ENCODE data around the gene SLC7A5.

SLC7A5 gene

DNA sequence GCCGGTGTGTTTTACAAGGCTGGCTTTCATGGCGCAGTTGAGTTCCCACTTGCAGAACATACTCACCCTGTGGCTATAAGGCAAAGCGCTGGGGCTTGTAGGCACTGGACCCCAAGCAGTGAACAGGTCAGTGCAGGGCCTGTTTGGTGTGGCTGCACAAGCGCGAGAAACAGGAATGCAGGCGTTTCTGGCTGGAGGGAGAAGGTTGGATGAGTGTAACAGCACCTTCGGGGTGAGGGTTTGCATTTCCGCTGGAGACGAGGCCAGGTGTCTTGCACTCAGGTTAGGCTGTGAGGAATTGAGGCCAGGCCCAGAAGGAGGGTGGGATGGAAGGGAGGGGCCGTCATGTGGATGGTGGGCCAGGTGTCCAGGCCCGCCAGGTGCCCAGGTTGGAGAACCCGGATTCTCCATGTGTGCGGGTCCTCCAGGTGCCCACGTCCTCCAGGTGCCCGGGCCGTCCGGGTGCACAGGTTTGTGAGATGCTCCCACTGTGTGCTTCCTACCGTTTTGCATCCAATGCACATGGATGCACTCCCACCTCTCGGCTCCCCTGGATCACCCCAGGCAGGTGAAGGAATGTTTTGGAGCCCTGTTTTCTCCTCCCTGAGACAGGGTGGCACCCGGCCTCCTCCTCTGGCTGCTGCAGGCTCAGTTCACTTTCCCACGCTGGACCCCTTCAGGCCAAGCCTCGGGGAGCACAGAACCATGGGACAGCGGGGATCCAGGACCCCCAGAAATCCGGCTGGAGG lies 46.0 kb downstream of the SLC7A5 start:
- in situ Hi-C loops (cut with MboI; ENCODE audit: low pct_unique_long_range_greater_than_20kb, low sequenced_read_pairs, unreplicated experiment): no loop called here
- TF ChIP-seq, protein P1, sequence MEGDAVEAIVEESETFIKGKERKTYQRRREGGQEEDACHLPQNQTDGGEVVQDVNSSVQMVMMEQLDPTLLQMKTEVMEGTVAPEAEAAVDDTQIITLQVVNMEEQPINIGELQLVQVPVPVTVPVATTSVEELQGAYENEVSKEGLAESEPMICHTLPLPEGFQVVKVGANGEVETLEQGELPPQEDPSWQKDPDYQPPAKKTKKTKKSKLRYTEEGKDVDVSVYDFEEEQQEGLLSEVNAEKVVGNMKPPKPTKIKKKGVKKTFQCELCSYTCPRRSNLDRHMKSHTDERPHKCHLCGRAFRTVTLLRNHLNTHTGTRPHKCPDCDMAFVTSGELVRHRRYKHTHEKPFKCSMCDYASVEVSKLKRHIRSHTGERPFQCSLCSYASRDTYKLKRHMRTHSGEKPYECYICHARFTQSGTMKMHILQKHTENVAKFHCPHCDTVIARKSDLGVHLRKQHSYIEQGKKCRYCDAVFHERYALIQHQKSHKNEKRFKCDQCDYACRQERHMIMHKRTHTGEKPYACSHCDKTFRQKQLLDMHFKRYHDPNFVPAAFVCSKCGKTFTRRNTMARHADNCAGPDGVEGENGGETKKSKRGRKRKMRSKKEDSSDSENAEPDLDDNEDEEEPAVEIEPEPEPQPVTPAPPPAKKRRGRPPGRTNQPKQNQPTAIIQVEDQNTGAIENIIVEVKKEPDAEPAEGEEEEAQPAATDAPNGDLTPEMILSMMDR (IDR thresholded peaks at IDR 0.05; ENCODE audit: extremely low read depth, insufficient read depth, missing control alignments): no peak
- DNase-seq (ENCODE audit: low spot score): no peak

DNA sequence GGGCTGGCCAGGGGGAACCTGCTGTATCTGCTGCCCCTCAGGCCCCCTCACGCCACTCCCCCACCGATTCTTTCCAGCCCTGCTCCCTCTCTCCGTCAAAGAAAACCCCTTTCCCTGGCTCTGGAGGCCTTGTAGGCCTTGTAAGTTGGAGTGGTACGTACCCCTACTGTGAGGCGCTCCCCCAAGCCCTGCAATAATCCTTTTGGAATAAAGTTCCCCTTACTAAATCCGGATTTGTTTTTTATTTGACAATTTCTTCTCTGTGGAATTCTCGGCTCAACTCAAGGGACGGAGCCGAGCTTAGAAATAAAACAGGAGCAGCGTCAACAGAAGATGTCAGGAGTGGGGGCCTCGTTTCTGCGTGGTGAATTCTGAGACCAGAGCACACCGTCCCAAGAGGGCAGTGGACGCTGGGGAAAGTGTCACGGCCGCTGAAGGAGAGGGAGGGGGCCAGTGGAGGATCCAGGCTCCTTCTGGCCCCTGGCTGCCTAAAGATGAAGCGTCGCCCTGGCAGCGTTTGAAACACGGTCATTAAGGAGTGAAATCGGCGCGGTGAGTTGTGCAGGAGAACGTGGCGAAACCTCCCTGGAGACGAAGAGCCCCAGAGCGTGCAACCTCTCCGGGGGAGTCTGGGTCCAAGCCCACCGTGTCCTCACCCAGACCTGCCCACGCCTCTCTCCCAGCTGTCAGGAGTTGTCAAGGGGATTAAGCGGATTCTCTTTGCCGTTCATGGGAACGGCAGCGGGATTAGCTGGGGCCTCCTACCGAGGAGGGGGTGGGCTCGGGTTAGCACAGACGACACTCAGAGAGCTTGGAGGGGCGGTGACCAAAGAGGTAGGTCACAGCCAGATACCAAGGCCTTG lies 47.0 kb downstream of the SLC7A5 start:
- in situ Hi-C loops (cut with MboI; ENCODE audit: low pct_unique_long_range_greater_than_20kb, low sequenced_read_pairs, unreplicated experiment): no loop called here
- TF ChIP-seq, protein P1 (IDR thresholded peaks at IDR 0.05; ENCODE audit: extremely low read depth, insufficient read depth, missing control alignments): no peak
- no peak for DNase-seq (ENCODE audit: low spot score)

DNA sequence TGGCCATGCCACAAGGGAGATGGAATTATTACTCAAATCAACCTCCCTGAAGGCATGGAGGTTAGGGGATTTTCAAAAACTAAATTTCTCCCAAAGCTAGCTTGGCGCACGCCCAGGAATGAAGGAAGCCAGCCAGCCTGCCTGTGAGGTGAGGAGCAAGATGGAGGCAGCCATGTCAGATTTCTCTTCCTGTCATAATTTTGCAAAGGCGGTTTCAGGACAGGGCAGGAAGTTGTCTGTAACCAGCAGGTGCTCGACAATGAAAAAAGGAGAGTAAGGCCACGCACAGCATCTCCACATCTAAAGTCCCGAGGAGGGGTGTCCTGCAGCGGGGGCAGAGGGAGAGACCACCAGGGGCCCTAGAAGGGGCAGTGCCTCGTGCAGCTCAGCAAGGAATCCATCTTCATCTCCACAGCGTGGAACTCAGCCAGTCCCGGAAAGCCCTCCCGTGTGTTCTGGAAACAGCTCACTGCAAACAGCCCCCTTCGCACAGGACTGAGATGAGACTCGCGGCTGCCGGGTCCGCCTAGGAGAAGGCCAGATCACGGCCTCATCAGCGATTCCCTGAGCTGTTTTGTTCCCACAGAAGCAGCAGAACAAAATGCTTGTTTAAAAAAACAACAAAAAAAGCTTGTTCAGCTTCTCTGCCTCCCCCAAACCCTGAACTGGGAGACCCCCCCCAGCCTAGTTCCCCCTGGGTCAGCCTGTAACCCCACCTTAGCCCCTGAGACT lies 47.8 kb downstream of the SLC7A5 start:
- TF ChIP-seq, protein P1 (IDR thresholded peaks at IDR 0.05; ENCODE audit: extremely low read depth, insufficient read depth, missing control alignments): no peak
- in situ Hi-C loops (cut with MboI; ENCODE audit: low pct_unique_long_range_greater_than_20kb, low sequenced_read_pairs, unreplicated experiment): no loop called here
- no peak for DNase-seq (ENCODE audit: low spot score)

DNA sequence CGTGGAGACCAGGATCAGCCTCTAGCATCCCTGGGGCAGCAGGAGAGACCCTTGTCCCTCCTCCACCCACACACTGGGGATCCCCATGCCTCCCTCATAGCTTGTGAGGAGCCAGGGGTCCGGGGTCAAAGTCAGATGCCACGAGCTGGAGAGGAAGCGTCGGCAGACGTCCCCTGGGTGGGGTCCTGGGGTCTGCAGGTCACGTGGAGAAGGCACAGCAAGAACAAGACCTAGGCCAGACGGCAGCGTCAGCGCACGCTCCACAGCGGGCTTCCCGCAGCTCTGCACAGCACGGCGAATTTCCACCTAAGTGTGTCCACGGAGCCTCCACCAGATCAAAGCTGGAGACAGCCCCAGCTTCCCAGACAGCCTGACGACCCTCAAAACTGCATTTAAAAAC lies 49.3 kb downstream of the SLC7A5 start:
- no peak for DNase-seq (ENCODE audit: low spot score)
- in situ Hi-C loops (cut with MboI; ENCODE audit: low pct_unique_long_range_greater_than_20kb, low sequenced_read_pairs, unreplicated experiment): no loop called here

DNA sequence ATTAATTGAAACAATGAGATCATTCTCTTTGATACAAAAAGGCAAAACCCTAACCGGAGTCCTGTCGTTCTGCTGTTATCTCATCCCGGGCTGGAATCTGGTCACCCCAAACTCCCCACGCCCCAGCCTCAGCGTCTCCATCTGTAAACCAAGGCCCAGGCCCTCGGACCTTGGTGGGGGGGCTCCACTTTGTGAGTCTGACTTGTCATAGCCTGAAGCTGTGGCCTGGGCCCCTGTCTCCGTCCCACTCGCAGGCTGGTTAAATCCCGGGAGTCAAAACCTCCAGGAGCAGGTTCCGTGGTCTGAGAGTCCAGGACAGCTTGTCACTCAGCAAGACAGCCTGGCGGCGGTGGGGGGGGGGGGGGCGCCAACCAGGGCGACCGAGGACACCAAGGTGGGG lies 50.0 kb downstream of the SLC7A5 start:
- in situ Hi-C loops (cut with MboI; ENCODE audit: low pct_unique_long_range_greater_than_20kb, low sequenced_read_pairs, unreplicated experiment): no loop called here
- TF ChIP-seq, protein P1 (IDR thresholded peaks at IDR 0.05; ENCODE audit: extremely low read depth, insufficient read depth, missing control alignments): no peak
- DNase-seq (ENCODE audit: low spot score): no peak

More for the DNA sequence above, 49.3 kb downstream of the SLC7A5 start:
- TF ChIP-seq, protein P1 (IDR thresholded peaks at IDR 0.05; ENCODE audit: extremely low read depth, insufficient read depth, missing control alignments): no peak

DNA sequence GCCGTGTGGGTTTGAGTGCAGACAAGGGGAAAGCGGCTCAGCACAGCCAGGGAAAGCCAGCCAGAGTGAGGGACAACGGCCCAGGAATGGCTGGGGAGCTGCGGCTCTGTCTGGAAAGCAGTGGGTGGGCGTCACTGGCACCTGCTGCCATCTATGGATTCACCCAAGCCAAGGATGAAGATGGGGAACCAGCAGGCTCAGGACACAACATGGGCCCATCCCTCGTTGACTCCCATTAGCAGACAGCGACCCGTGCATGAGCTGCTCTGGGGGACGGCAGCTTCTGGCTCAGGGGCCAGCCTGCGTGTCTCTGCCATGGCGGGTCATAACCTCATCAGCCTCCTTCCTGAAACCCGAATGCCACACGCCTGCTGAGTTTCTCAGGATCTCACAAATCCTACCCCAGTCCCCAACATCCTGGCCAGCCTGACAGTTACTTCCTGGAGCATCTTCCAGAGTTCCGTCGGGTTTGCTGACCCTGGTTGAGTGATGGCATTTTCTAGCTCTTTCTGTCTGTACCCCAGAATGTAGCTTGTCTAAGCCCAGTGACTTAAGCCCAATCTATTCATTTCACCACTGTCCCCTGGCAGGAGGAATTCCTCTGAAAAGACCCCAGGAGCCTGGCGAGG lies 50.7 kb downstream of the SLC7A5 start:
- in situ Hi-C loops (cut with MboI; ENCODE audit: low pct_unique_long_range_greater_than_20kb, low sequenced_read_pairs, unreplicated experiment): no loop called here
- TF ChIP-seq, protein P1 (IDR thresholded peaks at IDR 0.05; ENCODE audit: extremely low read depth, insufficient read depth, missing control alignments): no peak
- no peak for DNase-seq (ENCODE audit: low spot score)
